Measurements from ENCODE around the gene COA1. TPM values are rescaled to one million over a fixed set of nuclear protein-coding genes. Genes with fewer than 3 reads are reported as not detected.

COA1 gene
- total RNA-seq, 1 donor from 2014 or later = 55.5 TPM

DNA sequence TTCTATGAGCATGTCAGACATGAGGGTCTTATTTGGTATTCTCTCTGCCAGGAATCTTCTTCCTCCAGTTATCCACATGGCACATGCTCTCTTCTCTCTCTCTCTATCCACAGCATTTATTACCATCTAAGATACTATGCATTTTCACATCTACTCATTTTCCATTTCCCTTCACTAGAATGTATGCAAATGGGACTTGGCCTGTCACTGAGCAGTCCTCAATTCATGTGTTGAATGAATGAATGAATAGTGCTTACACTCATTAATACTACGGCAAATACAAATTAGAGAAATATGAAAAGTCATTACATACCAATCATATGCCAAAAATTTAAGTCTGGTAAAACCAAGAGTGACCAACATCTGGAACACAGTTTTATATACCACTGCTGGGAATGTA is 34.0 kb downstream of the COA1 start:
- no peak for DNase-seq (ENCODE audit: low spot score)
- Mint-ChIP-seq H3K4me3 (ENCODE audit: unreplicated experiment) (no peak overlapping the region), H3K27ac (ENCODE audit: unreplicated experiment) (no peak overlapping the region), H3K36me3 (ENCODE audit: low read depth, unreplicated experiment) (no peaks in the 10 kb centered on the region), H3K4me1 (ENCODE audit: unreplicated experiment) (no peaks in the 10 kb centered on the region), H3K27me3 (ENCODE audit: unreplicated experiment) (no peaks in the 10 kb centered on the region), H3K9me3 (ENCODE audit: unreplicated experiment) (no peaks in the 10 kb centered on the region)
- TF ChIP-seq CTCF (IDR thresholded peaks at IDR 0.05; ENCODE audit: unreplicated experiment) = no peak

DNA sequence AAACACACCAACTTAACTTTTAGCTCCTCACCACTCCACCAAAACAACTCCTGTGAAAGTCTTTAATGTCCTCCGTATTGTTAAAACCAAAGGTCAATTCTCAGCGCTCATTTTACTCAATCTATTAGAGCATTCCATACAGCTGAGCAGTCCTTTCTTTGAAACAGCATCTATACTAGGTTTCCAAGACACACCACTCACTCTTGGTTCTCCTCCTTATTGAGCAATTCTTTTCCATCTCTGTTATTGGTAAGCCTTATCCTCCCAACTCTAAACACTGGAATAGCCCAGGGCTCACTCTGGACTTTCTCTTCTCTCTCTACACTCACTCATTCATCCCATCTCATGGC is 34.9 kb downstream of the COA1 start:
- Mint-ChIP-seq H3K4me3 (ENCODE audit: unreplicated experiment) (no peak overlapping the region), H3K27me3 (ENCODE audit: unreplicated experiment) (no peaks in the 10 kb centered on the region), H3K27ac (ENCODE audit: unreplicated experiment) (no peak overlapping the region), H3K9me3 (ENCODE audit: unreplicated experiment) (no peaks in the 10 kb centered on the region), H3K4me1 (ENCODE audit: unreplicated experiment) (peaks cover 2% of the 10 kb centered on the region), H3K36me3 (ENCODE audit: low read depth, unreplicated experiment) (no peaks in the 10 kb centered on the region)
- no peak for TF ChIP-seq CTCF (IDR thresholded peaks at IDR 0.05; ENCODE audit: unreplicated experiment)
- DNase-seq (ENCODE audit: low spot score) = no peak

DNA sequence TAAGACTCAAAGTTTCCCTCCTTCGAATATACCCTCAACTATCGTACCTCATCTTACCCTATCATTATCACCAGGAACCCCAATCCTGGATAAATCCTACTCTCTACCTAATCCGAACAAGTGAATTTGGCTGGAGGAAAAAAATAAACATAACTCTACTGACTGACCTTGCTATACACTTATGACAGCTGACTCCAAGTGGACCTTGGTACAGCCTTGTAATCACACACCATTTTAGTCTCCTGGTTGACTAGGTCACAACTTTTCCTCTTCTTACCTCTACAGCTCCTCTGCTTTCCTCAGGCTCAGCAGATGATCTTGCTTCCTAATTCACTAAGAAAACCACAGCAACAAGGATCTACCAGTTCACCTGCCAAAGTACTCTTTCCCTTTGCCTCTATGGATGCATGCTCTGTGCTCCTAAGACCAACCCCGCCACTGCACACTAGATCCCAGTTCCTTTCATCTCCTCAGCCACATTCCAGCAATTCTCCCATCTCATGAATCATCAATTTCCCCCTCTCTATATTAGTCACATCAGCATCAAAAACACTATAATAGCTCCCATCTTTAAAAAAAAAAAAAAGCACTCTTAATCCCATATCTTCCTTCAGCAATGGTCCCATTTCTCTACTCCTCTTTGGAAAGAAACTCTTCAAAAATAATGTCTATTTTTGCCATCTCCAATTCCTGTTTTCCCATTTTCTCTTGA is 35.5 kb downstream of the COA1 start:
- no peak overlapping the region for H3K4me3 Mint-ChIP-seq (ENCODE audit: unreplicated experiment)
- DNase-seq (ENCODE audit: low spot score) = no peak
- peaks cover 7% of the 10 kb centered on the region for H3K4me1 Mint-ChIP-seq (ENCODE audit: unreplicated experiment)
- no peaks in the 10 kb centered on the region for H3K9me3 Mint-ChIP-seq (ENCODE audit: unreplicated experiment)
- TF ChIP-seq CTCF (IDR thresholded peaks at IDR 0.05; ENCODE audit: unreplicated experiment) = no peak
- H3K27ac Mint-ChIP-seq (ENCODE audit: unreplicated experiment) = no peak overlapping the region
- no peaks in the 10 kb centered on the region for H3K36me3 Mint-ChIP-seq (ENCODE audit: low read depth, unreplicated experiment)
- no peaks in the 10 kb centered on the region for H3K27me3 Mint-ChIP-seq (ENCODE audit: unreplicated experiment)

DNA sequence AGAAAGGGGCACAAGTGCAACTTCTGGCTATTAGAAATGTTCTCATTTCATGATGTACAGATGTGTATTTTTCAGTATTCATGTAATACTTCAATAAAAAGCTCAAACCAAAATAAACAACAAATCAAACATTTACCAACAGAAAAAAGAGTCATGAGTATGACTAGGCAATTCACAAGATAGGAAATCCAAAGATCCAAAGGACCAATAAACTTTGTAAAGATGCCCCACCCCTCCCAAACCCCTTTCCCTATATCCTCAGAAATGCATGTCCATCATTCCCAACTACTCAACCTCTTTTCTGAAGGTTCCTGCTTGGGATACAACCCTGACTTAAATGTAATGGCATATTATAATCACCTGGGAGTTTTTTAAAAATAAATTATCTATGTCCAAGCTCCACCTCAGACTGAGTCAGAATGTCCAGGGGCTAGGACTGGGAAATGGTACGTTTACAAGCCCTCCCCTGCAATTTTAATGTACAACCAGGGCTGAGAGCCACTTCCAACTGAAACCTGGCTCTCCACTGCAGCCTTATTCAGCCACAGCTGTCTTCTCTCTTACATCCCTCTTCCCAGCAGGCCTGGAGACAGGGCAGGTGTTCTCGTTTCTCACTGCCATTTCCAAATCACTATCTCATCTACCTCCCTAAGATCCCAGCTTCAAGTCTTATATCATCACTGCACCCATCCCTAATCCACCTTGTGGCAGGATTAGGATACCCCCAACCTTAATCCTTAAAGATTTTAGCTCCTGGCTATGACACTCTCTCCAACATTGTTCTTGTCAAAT is 36.5 kb downstream of the COA1 start:
- H3K4me3 Mint-ChIP-seq (ENCODE audit: unreplicated experiment) = no peak overlapping the region
- no peaks in the 10 kb centered on the region for H3K27me3 Mint-ChIP-seq (ENCODE audit: unreplicated experiment)
- peaks cover 7% of the 10 kb centered on the region for H3K4me1 Mint-ChIP-seq (ENCODE audit: unreplicated experiment)
- no peak for DNase-seq (ENCODE audit: low spot score)
- H3K9me3 Mint-ChIP-seq (ENCODE audit: unreplicated experiment) = no peaks in the 10 kb centered on the region
- no peak for TF ChIP-seq CTCF (IDR thresholded peaks at IDR 0.05; ENCODE audit: unreplicated experiment)
- H3K27ac Mint-ChIP-seq (ENCODE audit: unreplicated experiment) = no peak overlapping the region
- no peaks in the 10 kb centered on the region for H3K36me3 Mint-ChIP-seq (ENCODE audit: low read depth, unreplicated experiment)

- peaks cover 7% of the 10 kb centered on the region for H3K4me1 Mint-ChIP-seq (ENCODE audit: unreplicated experiment)
- H3K27ac Mint-ChIP-seq (ENCODE audit: unreplicated experiment) = no peak overlapping the region
- no peak for DNase-seq (ENCODE audit: low spot score)
- no peak for TF ChIP-seq CTCF (IDR thresholded peaks at IDR 0.05; ENCODE audit: unreplicated experiment)
- no peaks in the 10 kb centered on the region for H3K9me3 Mint-ChIP-seq (ENCODE audit: unreplicated experiment)
- no peaks in the 10 kb centered on the region for H3K36me3 Mint-ChIP-seq (ENCODE audit: low read depth, unreplicated experiment)
- no peaks in the 10 kb centered on the region for H3K27me3 Mint-ChIP-seq (ENCODE audit: unreplicated experiment)
- H3K4me3 Mint-ChIP-seq (ENCODE audit: unreplicated experiment) = no peak overlapping the region
Measured at GRCh38 chr7:43691611-43692010, 37.7 kb downstream of the COA1 start.
